Activated naive CD4-positive, alpha-beta T cell treated with anti-CD3 and anti-CD28 coated beads, Interleukin-2, amount 50 U/mL, for 72 hours (primary cell): ENCODE measurements around the gene ZNF441. TPM values are rescaled to one million over a fixed set of nuclear protein-coding genes. Genes with fewer than 3 reads are reported as not detected.
"Not testable (repeated sequence)": the region's sequence is repeated elsewhere in the genome, so short reads cannot be mapped to it uniquely, and the experiment has no call there.

ENCODE experiments used
- ATAC-seq, 2 donors: fragments of 150-1000 bp; cut with Tn5 transposase; 2 replicates each; pipeline ENCODE4 v1.10.0; 2021; ENCODE audit warnings: mild to moderate bottlenecking in 2 of 2, moderate library complexity in 2 of 2
- DNase-seq, 2 donors: peaks; one replicate each; pipeline ENCODE4 v3.0.0; 2021 to 2022; ENCODE audit warnings: low spot score in 2 of 2
- H3K27ac Mint-ChIP-seq, 2 donors: one replicate each; pipeline ENCODE4 v1.8.0; 2022; ENCODE audit warnings: mild to moderate bottlenecking in 2 of 2, mixed read lengths in 2 of 2
- H3K36me3 Mint-ChIP-seq, 2 donors: one replicate each; pipeline ENCODE4 v1.8.0; 2022; ENCODE audit warnings: mixed read lengths in 2 of 2
- H3K9me3 Mint-ChIP-seq, 2 donors: one replicate each; pipeline ENCODE4 v1.8.0; 2022; ENCODE audit warnings: mixed read lengths in 2 of 2
- total RNA-seq, 2 donors: library from RNA; stranded (reverse); gene quantifications; one replicate each; pipeline ENCODE4 v1.2.3, GENCODE V29; 2022

Gene ZNF441
- total RNA-seq, 2 donors from 2014 or later = 2.8 to 10.1 TPM

- Mint-ChIP-seq H3K36me3 (peaks cover 9 to 49% of the 10 kb centered on the region in 2 donors), H3K9me3 (peaks cover 0 to 9% of the 10 kb centered on the region in 2 donors), H3K27ac (peak within 1 kb of the TSS; percentile 77 to 80)
- peak; percentile 89 to 92 for DNase-seq
- peak; percentile 99 to 100 for ATAC-seq
Observed at GRCh38 chr19:11814029-11814699, 47.4 kb downstream of the ZNF441 start, which contains the start of gene ZNF440. Gene ZNF440, plus strand, starts transcription at chr19:11814273. Its CDS starts 175 bp downstream, at chr19:11814448.

GRCh38 chr19:11814700-11815035 lies 47.9 kb downstream of the ZNF441 start:
- Mint-ChIP-seq H3K36me3 (peaks cover 9 to 49% of the 10 kb centered on the region in 2 donors), H3K27ac (peak overlapping the region; percentile 77 to 80), H3K9me3 (peaks cover 0 to 9% of the 10 kb centered on the region in 2 donors)
- no peak for ATAC-seq
- DNase-seq = no peak

DNA sequence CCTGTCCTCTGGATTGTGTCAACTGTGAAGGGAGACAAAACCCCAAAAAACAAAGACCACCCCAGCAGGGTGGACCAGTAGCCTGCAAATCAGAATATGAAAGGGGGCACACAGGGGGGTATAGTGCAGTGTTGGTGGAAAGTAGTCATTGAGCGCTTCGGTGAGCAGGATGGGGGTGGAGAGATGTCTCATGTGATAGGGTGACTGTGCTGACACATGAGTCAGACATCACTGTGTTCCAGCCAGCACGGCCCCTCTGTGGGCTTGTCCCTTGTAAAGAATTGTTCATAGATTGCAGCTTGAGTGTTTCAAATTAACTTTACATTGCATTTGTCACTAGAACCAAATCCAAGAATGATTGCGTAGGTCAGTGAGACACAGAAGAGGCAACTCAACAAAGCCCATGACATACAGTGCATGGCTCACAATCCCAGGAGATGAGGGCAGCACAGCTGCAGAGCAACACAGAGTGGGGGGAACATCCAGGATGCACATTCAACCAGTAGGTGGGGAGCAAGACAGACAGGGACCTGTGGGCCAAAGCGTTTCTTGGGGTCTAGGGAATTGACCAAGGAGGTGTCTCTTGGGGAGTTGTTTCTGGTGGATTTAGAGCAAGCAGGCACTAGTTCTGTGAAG lies 54.8 kb downstream of the ZNF441 start:
- DNase-seq = no peak
- peaks cover 13 to 19% of the 10 kb centered on the region in 2 donors for H3K9me3 Mint-ChIP-seq
- H3K36me3 Mint-ChIP-seq = peaks cover 27 to 70% of the 10 kb centered on the region in 2 donors
- ATAC-seq = peak in 1 of 2 donors; percentile 83
- H3K27ac Mint-ChIP-seq = no peak overlapping the region

- DNase-seq, H3K27ac Mint-ChIP-seq, ATAC-seq: not testable (repeated sequence)
- Mint-ChIP-seq H3K9me3 (peaks cover 35 to 43% of the 10 kb centered on the region in 2 donors), H3K36me3 (peaks cover 62 to 96% of the 10 kb centered on the region in 2 donors)
Observed at GRCh38 chr19:11828957-11829876, 62.4 kb downstream of the ZNF441 start.

DNA sequence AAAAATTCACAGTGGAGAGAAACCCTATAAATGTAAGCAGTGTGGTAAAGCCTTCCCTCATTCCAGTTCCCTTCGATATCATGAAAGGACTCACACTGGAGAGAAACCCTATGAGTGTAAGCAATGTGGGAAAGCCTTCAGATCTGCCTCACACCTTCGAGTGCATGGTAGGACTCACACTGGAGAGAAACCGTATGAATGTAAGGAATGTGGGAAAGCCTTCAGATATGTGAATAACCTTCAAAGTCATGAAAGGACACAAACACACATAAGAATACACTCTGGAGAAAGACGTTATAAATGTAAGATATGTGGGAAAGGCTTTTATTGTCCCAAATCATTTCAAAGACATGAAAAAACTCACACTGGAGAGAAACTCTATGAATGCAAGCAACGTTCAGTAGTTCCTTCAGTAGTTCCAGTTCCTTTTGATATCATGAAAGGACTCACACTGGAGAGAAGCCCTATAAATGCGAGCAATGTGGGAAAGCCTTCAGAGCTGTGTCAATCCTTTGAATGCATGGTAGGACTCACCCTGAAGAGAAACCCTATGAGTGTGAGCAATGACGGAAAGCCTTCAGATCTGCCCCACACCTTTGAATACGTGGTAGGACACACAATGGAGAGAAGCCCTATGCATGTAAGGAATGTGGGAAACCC lies 65.6 kb downstream of the ZNF441 start:
- DNase-seq = no peak
- ATAC-seq = no peak
- peaks cover 68 to 74% of the 10 kb centered on the region in 2 donors for H3K36me3 Mint-ChIP-seq
- peaks cover 37 to 40% of the 10 kb centered on the region in 2 donors for H3K9me3 Mint-ChIP-seq
- no peak overlapping the region for H3K27ac Mint-ChIP-seq

GRCh38 chr19:11833541-11833940 lies 66.7 kb downstream of the ZNF441 start:
- no peak for ATAC-seq
- Mint-ChIP-seq H3K36me3 (peaks cover 58 to 63% of the 10 kb centered on the region in 2 donors), H3K27ac (no peak overlapping the region), H3K9me3 (peaks cover 31 to 37% of the 10 kb centered on the region in 2 donors)
- no peak for DNase-seq

Other genes starting within 250 kb of the ZNF441 start
- 10 to 100 TPM; 43.0 to 73.3 TPM for gene ECSIT, start 237.9 kb upstream of the ZNF441 start, total RNA-seq
- gene CNN1, start 228.1 kb upstream of the ZNF441 start, total RNA-seq = not detected
- gene ELOF1, start 207.8 kb upstream of the ZNF441 start, total RNA-seq = 10 to 100 TPM; 43.1 to 64.1 TPM
- 10 to 100 TPM; 20.3 to 30.0 TPM for gene ACP5, start 189.4 kb upstream of the ZNF441 start, total RNA-seq
- gene ZNF627, start 169.5 kb upstream of the ZNF441 start, total RNA-seq = 1 to 10 TPM; 5.8 to 6.7 TPM
- gene ZNF823, start 28.1 kb upstream of the ZNF441 start, total RNA-seq = 1 to 10 TPM; 3.0 to 7.1 TPM
- gene ZNF491, start 31.5 kb downstream of the ZNF441 start, total RNA-seq = 1 to 10 TPM; 1.3 to 2.2 TPM
- gene ZNF440, start 47.3 kb downstream of the ZNF441 start, total RNA-seq = 1 to 10 TPM; 8.3 to 10.0 TPM
- gene ZNF439, start 81.7 kb downstream of the ZNF441 start, total RNA-seq = 10 to 100 TPM in 1 of 2 donors, 1 to 10 TPM in 1; 7.4 to 11.2 TPM
- gene ZNF69, start 120.8 kb downstream of the ZNF441 start, total RNA-seq = 1 to 10 TPM; 1.8 to 1.9 TPM
- gene ZNF700, start 158.1 kb downstream of the ZNF441 start, total RNA-seq = 10 to 100 TPM; 17.6 to 18.7 TPM
- gene ZNF763, start 198.0 kb downstream of the ZNF441 start, total RNA-seq = 1 to 10 TPM in 1 of 2 donors, under 1 TPM in 1; 0.82 to 1.0 TPM